ENCODE data around the gene WT1.

Gene WT1

DNA sequence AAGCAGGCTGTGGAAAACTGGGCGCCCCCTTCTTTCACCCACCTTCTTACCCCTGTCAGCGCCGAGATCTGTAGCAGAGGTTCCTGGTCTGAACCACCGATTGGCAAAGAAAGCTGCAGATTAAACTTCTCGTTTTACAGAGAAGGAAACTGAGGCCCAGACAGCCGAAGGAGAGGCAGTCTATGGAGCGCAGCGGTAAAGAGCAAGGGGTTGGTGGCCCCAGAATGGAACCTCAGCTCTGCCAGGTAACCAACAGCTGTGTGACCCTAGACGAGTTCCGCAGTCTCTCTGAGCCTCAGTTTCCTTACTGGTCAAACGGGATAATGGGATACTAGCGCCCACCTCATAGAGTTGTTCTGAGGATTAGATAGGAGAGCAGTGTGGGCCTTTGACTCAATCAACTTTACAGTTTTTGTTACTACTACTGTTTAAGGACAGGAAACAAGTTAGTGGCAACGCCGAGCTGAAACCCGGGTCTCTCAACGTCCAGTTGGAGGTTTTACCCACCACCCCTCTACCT, 3.1 kb upstream of the WT1 start:
- no peak for DNase-seq

DNA sequence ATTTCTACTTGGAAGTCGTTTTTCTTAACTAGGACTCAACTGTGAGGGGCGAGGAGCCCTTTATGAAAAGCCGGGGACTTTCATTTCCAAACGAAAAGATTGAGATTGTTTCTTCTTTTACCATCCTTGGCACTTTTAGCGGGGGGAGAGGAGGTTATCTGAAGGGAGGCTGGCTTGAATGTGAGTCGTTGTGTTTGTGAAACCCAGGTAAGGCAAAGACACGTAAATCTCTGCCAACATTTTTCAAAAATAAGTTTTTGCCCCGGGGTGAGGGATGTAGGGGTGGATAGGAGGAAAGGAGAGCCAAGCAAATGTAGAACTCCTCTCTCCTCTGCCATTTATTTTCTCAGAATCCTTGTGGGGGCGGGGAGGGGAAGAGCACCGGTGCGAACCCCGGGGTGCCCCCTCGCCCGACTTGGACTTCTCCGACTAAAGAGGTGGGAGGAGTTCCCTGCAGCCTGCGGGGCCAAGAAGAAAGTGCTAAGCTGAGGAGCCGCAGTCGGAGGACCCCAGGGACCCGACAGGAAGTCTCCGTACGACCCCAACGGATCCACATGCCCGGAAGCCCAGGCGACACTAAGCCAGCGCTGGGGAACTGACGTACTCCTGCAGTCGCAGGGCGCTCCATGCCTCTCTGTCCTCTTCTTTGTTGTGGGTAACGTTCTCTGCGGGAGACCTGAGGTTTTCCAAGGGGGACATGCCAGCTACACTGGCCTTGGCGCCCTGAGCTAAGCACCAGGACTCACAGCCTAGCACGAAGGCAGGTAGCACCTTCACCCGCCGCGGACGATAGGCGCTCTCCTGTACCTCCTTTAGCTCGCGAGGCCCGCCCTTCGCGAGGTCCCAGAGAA, 2.4 kb upstream of the WT1 start:
- DNase-seq = no peak

GRCh38 chr11:32436751-32437494, 1.6 kb upstream of the WT1 start:
- DNase-seq = no peak

DNA sequence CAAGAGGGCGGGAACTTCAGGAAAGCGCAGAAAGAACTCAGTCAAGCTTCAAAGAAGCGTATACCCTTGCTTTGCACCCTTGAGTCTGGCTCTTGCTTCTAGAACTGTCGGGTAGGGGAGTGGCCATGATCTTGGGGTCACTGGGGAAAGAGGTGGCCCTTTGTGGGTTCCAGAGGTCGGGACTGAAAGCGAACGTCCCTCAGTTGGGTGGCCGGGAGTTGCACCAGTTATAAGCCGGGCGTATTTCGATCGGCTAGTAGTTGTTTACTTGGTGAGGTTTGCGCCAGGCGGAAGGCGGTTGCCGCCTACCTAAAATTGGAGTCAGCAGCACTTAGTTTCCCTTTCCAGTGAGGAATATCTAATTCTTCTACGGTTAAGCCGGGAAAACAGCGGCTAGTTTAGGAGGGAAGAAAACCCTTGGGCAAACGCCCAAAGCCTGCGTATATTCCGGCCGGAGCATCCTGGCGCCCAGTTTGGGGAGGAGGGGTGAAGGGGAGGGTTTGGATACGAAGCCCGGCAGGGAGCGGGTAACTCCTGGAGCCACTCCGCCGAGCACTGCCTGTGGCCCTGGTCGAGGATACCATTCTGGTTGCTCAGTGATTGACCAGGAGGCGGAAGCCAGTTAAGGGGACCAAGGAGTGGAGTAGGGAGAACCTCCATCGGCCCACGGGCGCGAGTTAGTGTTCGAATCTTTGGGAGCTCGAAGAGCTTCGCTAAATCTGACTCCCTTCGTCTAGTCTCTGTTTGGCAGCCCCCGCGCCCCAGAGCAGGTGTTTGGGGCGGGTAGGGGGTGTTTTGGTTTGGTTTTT, 807 bp upstream of the WT1 start:
- no peak for DNase-seq

DNA sequence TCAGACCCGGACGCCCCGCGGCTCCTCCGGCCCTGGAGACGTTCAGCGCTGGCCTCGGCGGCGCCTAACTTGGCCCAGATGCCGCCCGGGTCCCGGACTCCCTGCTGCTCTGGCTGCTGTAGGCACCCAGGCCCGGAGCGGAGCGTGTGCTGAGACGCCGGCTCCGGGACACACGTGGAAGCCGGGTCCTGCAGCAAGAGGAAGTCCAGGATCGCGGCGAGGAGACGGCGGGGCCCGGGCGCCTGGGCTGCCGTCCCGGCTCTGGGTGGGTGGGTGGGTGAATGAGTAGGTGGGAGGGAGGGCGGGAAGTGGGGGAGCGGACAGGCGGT, 223 bp downstream of the WT1 start:
- no peak for DNase-seq

- DNase-seq = no peak
Measured at GRCh38 chr11:32434356-32435151, 785 bp downstream of the WT1 start.

GRCh38 chr11:32433914-32434355, 1.4 kb downstream of the WT1 start:
- no peak for DNase-seq

- DNase-seq = no peak
Measured at GRCh38 chr11:32433101-32433913, 2.0 kb downstream of the WT1 start.

- no peak for DNase-seq
Measured at GRCh38 chr11:32432565-32432964, 2.8 kb downstream of the WT1 start.

DNA sequence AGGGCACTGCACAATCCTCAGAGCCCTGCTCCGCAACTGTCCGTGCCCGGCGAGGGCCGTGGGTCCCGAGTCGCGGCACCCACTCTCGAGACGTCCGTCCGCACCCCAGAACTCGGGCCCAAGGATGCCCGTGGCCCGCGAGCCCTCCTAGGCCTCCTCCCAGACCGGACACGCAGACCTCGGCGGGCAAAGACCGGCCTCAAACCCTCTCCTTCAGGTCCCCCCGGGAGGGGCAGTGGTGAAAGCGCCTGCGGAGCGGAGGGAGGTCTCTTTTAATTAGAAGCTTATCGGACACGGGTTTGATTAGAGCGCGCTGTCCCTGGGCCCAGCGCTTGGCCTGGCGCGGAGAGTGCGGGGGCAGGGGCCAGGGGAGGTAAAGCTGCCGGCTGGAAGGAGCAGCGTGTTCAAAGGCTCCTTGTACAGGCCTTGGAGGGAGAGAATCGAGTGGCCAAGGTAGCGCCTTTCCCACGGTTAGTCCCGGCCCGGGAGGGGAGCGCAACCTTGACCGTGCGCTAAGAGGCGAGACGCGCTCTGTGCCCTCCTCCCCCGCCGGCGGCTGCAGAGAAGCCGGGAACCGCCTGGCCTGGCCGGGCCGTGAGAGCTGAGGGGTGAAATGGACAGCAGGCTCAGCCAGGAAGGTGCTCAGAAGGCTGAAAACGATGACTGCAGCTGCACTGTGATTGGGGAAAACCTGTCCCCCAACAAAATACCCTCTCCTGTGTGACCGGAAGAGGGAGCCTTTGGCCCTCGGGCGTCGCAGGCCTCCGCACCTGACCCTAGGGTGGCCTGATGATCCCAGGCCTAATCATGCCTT, 4.6 kb downstream of the WT1 start:
- no peak for DNase-seq

GRCh38 chr11:32429477-32429876, 5.9 kb downstream of the WT1 start:
- DNase-seq = no peak

DNA sequence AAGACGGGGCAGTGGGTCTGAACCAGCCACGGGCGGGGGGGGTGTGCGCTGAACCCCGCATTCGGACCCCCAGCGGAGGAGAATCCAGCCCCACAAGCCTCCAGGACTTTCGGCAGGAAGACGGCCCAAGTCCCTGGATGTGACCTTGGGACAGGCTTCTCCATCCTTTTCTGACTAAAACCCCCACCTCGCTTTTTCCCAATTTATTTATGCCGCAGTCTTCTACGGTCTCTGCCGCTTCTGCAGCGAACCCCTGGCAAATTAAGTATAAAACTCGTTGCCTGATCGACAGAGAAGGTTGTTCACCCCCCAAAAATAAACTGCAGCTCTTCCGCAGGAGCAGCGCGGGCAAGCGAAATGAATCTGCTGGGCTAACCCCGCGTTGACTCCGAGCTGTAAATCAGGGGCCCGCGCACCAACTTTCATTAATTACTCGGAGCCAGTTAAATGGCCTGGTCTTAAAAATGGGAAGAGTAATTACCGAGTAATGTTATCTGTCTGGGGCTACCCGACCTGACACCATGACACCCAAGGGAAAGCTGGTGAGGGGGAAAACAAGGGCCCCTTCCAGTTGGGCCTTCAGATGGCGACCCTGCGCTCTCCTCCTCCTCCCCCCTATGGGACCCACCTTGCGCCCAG, 6.6 kb downstream of the WT1 start:
- DNase-seq = no peak

DNA sequence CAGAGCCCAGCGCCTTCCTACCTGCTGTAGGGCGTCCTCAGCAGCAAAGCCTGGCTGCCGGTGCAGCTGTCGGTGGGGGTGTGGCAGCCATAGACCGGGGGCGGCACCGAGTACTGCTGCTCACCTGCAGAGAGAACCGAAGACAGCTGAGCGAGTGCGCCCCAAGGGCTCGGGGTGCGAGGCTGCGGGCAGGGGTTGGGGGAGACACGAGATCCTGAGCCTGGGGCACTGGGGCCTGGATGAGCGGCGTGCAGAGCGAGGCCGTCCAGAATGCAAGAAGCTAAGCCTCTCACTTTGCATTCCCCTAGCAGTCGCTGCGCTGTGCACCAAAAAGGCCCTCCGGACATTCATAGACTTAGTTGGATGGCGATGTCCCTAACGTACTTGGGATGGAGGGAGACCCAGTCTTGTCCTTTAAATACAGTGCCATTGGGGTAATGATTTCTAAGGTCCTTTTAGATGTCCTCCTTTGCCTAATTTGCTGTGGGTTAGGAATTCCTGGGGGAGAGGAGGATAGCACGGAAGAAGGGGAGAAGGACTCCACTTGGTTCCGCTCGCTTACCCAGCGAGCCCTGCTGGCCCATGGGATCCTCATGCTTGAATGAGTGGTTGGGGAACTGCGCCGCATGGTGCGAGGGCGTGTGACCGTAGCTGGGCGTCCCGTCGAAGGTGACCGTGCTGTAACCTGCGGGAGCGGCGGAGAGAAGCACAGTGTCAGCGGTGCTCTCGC, 7.2 kb downstream of the WT1 start:
- no peak for DNase-seq

- DNase-seq = no peak
Measured at GRCh38 chr11:32427616-32427934, 7.8 kb downstream of the WT1 start.

DNA sequence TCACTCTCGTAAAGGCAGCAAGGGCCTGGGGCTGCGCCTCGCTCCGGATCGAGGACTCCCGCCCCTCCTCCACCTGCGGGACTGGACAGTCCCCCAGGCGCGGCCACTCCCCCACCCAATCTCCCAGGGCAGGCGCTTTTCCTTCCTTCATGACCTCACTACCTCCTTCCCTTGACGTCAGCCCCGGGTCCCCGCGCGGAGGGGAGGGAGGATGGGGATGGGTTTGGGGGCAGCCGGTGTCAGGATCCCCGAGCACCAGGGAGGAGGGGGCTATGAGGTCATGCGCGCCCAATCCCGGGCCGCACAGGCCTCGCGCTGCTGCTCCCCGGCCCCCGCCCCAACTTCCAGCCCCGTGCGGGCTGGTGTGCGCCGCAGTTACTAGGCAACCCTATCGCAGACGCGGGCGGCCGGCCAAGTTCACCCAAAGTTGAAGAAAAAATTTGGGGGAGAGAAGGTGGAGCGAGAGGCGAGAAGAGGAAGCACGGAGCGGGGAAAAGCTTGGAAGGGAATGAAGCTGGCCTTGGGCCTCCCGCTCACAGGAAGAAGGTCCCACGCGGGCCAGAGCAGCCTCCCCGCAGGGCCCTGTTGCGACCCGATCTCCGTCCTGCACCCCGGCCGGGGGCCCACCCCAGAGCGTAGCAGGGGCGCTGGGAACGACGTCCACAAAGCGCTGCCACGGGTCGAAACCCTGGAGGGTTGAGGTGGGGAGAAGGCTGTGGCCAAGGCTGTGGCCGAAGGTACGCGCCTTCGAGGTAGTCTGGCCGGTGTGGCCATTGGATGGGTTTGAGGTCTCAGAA, 8.3 kb downstream of the WT1 start:
- no peak for DNase-seq

GRCh38 chr11:32426192-32426591, 9.1 kb downstream of the WT1 start:
- no peak for DNase-seq

DNA sequence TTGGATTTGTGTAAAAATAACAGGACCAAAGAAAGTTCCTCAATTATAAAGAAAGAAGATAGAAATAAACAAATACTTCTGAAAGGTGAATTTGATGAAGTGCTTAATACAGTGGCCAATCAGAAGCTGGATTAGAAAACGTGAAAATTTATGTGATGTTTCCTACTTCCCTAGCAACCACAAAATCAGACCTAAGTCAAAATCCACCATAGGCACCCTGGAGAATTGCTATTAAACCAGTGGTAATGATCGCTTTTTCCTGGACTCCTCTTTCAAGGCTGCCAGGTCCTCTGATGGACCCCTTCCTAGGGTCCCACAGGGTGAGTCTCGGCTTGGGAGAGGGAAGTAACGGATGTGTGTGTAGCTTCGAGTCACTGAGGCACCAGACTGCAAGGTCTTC, 9.6 kb downstream of the WT1 start:
- no peak for DNase-seq

GRCh38 chr11:32422545-32422944, 12.8 kb downstream of the WT1 start:
- no peak for DNase-seq

- no peak for DNase-seq
Measured at GRCh38 chr11:32421992-32422391, 13.3 kb downstream of the WT1 start.

Data from activated CD4-positive, alpha-beta T cell treated with anti-CD3 and anti-CD28 coated beads, Interleukin-10, Interleukin-2, amounts not matched to agents 100 ng/mL and 50 ng/mL, durations not matched to agents 16 hours and 8 hours (primary cell).